SK-N-MC (cell line): Measurements from ENCODE around the gene TNFRSF6B.

Experiments
- EZH2 ChIP-seq: fragments of 200-600 bp; sonication (generic); IDR thresholded peaks from one replicate; pipeline ENCODE4 v1.6.1; 2017; ENCODE audit warnings: antibody characterized with exemption
- POLR2AphosphoS5 ChIP-seq: IDR thresholded peaks from 2 replicates; pipeline ENCODE4 v1.6.1; 2012; ENCODE audit warnings: mild to moderate bottlenecking, low read depth, low read length, borderline replicate concordance

DNA sequence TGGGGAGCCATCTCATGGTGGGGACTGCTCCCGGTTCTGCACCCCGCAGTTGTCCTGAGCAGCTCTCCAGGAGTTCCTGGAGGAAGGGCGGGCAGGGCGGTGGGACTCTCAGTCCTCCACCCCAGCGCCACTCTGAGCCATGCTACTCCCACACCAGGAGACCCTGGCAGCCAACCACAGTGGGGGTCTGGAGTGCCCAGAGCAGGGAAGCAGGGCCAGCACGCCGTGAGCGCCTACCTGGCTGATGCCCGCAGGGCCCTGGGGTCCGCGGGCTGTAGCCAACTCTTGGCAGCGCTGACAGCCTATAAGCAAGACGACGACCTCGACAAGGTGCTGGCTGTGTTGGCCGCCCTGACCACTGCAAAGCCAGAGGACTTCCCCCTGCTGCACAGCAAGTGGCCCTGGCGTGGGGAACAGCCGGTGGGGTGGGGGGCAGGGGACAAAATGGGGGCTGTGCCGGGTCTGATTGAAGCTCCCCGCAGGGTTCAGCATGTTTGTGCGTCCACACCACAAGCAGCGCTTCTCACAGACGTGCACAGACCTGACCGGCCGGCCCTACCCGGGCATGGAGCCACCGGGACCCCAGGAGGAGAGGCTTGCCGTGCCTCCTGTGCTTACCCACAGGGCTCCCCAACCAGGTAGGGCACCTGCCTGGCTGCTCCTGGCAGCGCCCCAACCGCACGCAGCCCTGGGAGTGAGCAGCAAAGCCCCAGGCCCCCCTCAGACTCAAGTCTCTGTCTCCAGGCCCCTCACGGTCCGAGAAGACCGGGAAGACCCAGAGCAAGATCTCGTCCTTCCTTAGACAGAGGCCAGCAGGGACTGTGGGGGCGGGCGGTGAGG, 1.6 kb upstream of the TNFRSF6B start:
- TF ChIP-seq POLR2AphosphoS5, result no peak
- no peak for TF ChIP-seq EZH2
